ENCODE results near the gene TLR10.
"Not testable (repeated sequence)": the region's sequence is repeated elsewhere in the genome, so short reads cannot be mapped to it uniquely, and the experiment has no call there.

The TLR10 gene

DNA sequence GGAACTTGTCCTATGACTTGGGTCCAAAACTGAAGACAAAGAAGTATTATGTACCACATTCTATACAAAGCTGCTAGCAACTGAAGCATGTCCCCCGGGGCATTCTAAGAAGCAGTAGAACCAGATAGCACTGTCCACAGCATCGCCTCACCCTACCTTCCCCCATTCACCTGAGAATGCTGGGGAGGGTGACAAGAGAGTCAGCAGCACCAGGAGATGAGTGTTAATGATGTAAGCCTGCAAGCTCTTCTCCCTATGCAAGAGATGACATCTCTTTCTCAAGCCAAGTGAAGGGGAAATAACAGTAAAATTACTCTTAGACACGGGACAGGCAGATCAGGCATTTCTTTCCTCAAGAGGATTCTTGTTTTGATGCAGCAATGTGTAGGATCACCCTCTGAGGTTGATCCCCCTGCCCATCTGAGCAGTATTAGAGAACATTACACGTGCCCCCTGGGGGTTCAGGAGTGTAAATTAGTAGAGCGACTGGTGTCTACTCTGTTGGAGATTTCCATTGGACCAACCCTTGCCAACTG is 35.7 kb upstream of the TLR10 start:
- Histone ChIP-seq H3K79me2 (no peaks in the 10 kb centered on the region), H3K4me3 (ENCODE audit: low read depth, low read length) (no peak overlapping the region), H3K27ac (no peak overlapping the region), H3K4me1 (no peaks in the 10 kb centered on the region), H3K4me2 (ENCODE audit: low read length) (no peak overlapping the region), H3K36me3 (ENCODE audit: control insufficient read depth, insufficient read depth, low read length) (no peaks in the 10 kb centered on the region), H3K9me3 (ENCODE audit: control insufficient read depth, low read length) (no peaks in the 10 kb centered on the region), H2AFZ (no peak overlapping the region), H3K27me3 (ENCODE audit: control insufficient read depth, insufficient read depth, low read length) (no peaks in the 10 kb centered on the region), H3K9ac (no peak overlapping the region)
- TF ChIP-seq, protein P1, sequence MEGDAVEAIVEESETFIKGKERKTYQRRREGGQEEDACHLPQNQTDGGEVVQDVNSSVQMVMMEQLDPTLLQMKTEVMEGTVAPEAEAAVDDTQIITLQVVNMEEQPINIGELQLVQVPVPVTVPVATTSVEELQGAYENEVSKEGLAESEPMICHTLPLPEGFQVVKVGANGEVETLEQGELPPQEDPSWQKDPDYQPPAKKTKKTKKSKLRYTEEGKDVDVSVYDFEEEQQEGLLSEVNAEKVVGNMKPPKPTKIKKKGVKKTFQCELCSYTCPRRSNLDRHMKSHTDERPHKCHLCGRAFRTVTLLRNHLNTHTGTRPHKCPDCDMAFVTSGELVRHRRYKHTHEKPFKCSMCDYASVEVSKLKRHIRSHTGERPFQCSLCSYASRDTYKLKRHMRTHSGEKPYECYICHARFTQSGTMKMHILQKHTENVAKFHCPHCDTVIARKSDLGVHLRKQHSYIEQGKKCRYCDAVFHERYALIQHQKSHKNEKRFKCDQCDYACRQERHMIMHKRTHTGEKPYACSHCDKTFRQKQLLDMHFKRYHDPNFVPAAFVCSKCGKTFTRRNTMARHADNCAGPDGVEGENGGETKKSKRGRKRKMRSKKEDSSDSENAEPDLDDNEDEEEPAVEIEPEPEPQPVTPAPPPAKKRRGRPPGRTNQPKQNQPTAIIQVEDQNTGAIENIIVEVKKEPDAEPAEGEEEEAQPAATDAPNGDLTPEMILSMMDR (IDR thresholded peaks at IDR 0.05), result no peak

DNA sequence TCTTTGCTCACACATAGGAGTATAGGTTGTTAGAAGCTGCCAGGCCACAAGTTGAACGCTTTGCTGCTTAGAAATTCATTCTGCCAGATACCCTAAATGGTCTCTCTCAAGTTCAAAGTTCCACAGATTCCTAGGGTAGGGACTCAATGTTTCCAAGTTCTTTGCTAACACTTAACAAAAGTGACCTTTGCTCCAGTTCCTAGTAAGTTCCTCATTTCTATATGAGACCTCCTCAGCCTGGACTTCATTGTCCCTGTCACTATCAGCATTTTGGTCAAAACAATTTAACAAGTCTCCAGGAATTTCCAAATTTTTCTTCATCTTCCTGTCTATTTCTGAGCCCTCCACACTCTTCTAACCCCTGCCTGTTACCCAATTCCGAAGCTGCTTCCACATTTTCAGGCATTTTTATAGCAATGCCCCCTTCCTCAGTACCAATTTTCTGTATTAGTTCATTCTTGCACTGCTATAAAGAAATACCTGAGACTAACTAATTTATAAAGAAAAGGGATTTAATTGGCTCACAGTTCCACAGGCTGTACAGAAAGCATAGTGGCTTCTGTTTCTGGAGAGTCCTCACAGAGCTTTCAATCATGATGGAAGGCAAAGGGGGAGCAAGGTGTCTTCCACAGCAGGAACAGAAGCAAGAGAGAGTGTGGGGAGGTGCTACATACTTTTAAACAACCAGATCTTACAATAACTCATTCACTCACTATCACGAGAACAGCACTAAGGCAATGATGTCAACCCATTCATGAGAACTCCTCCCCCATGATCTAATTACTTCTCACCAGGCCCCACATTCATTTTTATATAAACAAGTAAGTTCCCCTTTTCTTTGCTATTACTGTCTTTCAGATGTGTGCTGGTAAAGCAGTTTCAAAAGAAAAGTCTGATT is 33.3 kb upstream of the TLR10 start:
- Histone ChIP-seq H3K36me3 (ENCODE audit: control insufficient read depth, insufficient read depth, low read length) (no peaks in the 10 kb centered on the region), H3K4me2 (ENCODE audit: low read length) (no peak overlapping the region), H3K4me1 (no peaks in the 10 kb centered on the region), H3K9me3 (ENCODE audit: control insufficient read depth, low read length) (no peaks in the 10 kb centered on the region), H3K4me3 (ENCODE audit: low read depth, low read length) (no peak overlapping the region), H3K27ac (no peak overlapping the region), H2AFZ (no peak overlapping the region), H3K27me3 (ENCODE audit: control insufficient read depth, insufficient read depth, low read length) (no peaks in the 10 kb centered on the region), H3K9ac (no peak overlapping the region), H3K79me2 (no peaks in the 10 kb centered on the region)
- TF ChIP-seq, protein P1 (IDR thresholded peaks at IDR 0.05), result no peak

DNA sequence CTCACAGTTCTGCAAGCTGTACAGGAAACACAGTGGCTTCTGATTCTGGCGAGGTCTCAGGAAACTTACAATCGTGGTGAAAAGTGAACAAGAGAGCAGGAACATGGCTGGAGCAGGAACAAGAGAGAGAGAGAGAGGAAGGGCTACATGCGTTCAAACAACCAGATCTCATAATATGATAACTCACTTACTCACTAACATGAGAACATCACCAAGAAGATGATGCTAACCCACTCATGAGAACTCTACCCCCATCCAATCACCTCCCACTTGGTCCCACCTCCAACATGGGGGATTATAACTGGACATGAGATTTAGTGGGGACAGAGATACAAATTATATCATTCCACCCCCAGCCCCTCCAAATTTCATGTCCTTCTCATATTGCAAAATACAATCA is 31.6 kb upstream of the TLR10 start:
- Histone ChIP-seq H3K4me3 (ENCODE audit: low read depth, low read length) (no peak overlapping the region), H2AFZ (no peak overlapping the region), H3K27ac (no peak overlapping the region), H3K9me3 (ENCODE audit: control insufficient read depth, low read length) (no peaks in the 10 kb centered on the region), H3K79me2 (no peaks in the 10 kb centered on the region), H3K4me1 (no peaks in the 10 kb centered on the region), H3K27me3 (ENCODE audit: control insufficient read depth, insufficient read depth, low read length) (no peaks in the 10 kb centered on the region), H3K36me3 (ENCODE audit: control insufficient read depth, insufficient read depth, low read length) (no peaks in the 10 kb centered on the region), H3K4me2 (ENCODE audit: low read length) (no peak overlapping the region), H3K9ac (no peak overlapping the region)
- TF ChIP-seq, protein P1 (IDR thresholded peaks at IDR 0.05), result no peak

DNA sequence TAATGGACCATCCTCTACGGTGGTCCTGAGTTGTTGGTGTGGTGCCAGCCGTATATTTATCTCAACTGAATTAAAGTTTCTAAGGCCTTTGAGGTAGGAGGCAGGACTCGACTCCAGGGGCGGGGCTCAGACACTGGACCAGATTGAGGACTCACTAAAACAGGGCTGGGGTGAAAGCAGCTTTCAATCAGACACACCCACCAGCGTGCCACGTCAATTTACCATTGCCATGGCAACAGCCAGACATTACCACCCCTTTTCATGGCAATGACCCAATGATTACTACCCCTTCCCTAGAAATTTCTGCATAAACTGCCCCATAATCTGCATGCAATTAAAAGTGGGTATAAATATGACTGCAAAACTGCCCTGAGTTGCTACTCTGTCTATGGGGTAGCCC is 28.5 kb upstream of the TLR10 start:
- Histone ChIP-seq H3K4me1 (no peaks in the 10 kb centered on the region), H3K9me3 (ENCODE audit: control insufficient read depth, low read length) (no peaks in the 10 kb centered on the region), H3K9ac (no peak overlapping the region), H2AFZ (no peak overlapping the region), H3K79me2 (no peaks in the 10 kb centered on the region), H3K27me3 (ENCODE audit: control insufficient read depth, insufficient read depth, low read length) (no peaks in the 10 kb centered on the region), H3K27ac (no peak overlapping the region), H3K36me3 (ENCODE audit: control insufficient read depth, insufficient read depth, low read length) (no peaks in the 10 kb centered on the region), H3K4me3 (ENCODE audit: low read depth, low read length) (no peak overlapping the region), H3K4me2 (ENCODE audit: low read length) (no peak overlapping the region)
- TF ChIP-seq, protein P1 (IDR thresholded peaks at IDR 0.05), result no peak

DNA sequence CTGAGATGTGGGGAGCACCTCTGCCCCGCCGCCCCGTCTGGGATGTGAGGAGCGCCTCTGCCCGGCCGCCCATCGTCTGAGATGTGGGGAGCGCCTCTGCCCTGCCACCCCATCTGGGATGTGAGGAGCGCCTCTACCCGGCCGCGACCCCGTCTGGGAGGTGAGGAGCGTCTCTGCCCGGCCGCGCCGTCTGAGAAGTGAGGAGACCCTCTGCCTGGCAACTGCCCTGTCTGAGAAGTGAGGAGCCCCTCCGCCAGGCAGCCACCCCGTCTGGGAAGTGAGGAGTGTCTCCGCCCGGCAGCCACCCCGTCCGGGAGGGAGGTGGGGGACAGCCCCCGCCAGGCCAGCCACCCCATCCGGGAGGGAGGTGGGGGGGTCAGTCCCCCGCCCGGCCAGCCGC is 24.7 kb upstream of the TLR10 start:
- H3K4me3 ChIP-seq (ENCODE audit: low read depth, low read length); H3K27ac ChIP-seq; H3K79me2 ChIP-seq; H3K9me3 ChIP-seq (ENCODE audit: control insufficient read depth, low read length); H2AFZ ChIP-seq; H3K9ac ChIP-seq; H3K27me3 ChIP-seq (ENCODE audit: control insufficient read depth, insufficient read depth, low read length); H3K4me1 ChIP-seq; H3K36me3 ChIP-seq (ENCODE audit: control insufficient read depth, insufficient read depth, low read length); H3K4me2 ChIP-seq (ENCODE audit: low read length): not testable (repeated sequence)

DNA sequence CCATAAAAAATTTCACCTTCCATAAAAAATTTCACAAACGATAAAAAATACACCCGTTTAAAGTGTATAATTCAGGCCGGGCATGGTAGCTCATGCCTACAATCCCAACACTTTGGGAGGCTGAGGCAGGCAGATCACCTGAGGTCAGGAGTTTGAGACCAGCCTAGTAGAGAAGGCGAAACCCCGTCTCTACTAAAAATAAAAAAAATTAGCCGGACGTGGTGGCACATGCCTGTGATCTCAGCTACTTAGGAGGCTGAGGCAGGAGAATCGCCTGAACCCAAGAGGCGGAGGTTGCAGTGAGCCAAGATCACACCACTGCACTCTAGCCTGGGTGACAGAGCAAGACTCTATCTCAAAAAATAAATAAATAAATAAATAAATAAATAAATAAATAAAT is 23.5 kb upstream of the TLR10 start:
- not testable (repeated sequence) for H3K9me3 ChIP-seq (ENCODE audit: control insufficient read depth, low read length); H2AFZ ChIP-seq; H3K27me3 ChIP-seq (ENCODE audit: control insufficient read depth, insufficient read depth, low read length); H3K36me3 ChIP-seq (ENCODE audit: control insufficient read depth, insufficient read depth, low read length); H3K79me2 ChIP-seq; H3K4me2 ChIP-seq (ENCODE audit: low read length); H3K4me1 ChIP-seq; H3K9ac ChIP-seq; H3K27ac ChIP-seq; H3K4me3 ChIP-seq (ENCODE audit: low read depth, low read length)

All from parathyroid adenoma (tissue), 2 donors.